Lower leg skin (tissue), 3 donors: Measurements from ENCODE around the gene MRPL32.

ENCODE experiments used
- CTCF ChIP-seq, 3 donors: fragments of 450-650 bp; IDR thresholded peaks; one replicate each; pipeline ENCODE4 v1.5.1; 2016; ENCODE audit warnings: antibody characterized with exemption in 3 of 3, mild to moderate bottlenecking in 3 of 3, moderate library complexity in 2 of 3
- POLR2A ChIP-seq, 2 donors: fragments of 450-650 bp; IDR thresholded peaks; one replicate each; pipeline ENCODE4 v1.6.1; 2016 to 2017; ENCODE audit warnings: antibody characterized with exemption in 2 of 2, mild to moderate bottlenecking in 1 of 2, moderate library complexity in 1 of 2

GRCh38 chr7:42986781-42987248 lies 54.6 kb downstream of the MRPL32 start:
- TF ChIP-seq CTCF (IDR thresholded peaks at IDR 0.05) (no peak), POLR2A (IDR thresholded peaks at IDR 0.05) (no peak)
